Endometrium (tissue), 2 donors: ENCODE data around the gene UBXN10.

ENCODE experiments used
- FAIRE-seq: peaks from 2 replicates; lab custom pipeline; 2012; peaks lifted over from hg19 to GRCh38; lab: Jason Lieb, UNC
- donor health status: control.
- donor health status: control.

The UBXN10 gene

DNA sequence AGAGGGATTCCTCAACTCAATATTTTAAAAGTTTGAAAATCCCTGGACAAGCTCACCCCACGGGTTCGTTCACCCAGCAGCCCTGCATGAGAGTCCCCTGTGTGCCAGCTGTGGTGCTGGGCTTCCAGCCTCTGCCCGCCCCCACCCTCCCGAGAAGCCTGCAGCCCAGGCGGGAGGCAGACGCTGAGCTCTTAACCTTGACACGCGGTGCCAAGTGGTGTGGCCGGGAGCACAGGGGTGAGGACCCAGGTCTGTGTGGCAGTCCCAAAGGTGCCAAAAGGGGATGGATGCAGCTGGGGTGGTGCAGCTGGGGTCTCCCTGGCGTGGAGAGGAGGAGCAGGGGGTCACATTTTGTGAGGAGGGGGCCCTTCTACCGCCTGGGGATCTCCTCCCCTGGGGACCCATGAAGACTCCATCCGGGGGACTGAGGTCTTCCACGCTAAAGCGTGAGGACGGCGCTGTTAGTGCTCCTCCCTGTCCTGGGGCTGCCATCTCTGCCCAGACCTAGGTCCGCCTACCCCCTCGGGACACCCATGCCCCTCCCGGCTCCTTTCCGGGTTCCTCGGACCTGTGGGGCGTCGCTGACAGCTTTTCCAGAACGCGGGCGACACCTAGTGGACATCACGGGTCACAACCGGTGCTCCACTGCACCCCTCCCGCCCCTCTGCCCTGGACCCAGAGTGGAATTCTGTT is 33.8 kb upstream of the UBXN10 start:
- no peak for FAIRE-seq

DNA sequence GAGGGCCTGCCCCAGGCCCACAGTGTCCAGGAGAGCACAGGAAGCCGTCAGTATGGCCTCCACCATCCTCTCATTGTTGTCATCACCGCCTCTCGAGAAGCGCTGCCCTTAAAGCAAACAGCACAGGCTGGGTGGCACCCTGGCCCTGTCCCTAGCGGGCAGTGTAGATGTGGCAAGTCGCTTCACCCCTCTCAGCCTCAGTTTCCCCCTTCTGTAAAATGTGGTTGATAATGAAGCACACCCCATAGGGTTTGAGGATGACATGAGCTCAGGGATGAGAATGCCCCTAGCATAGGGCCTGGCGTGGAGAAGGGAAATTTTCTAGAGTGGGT is 33.3 kb upstream of the UBXN10 start:
- FAIRE-seq = no peak

DNA sequence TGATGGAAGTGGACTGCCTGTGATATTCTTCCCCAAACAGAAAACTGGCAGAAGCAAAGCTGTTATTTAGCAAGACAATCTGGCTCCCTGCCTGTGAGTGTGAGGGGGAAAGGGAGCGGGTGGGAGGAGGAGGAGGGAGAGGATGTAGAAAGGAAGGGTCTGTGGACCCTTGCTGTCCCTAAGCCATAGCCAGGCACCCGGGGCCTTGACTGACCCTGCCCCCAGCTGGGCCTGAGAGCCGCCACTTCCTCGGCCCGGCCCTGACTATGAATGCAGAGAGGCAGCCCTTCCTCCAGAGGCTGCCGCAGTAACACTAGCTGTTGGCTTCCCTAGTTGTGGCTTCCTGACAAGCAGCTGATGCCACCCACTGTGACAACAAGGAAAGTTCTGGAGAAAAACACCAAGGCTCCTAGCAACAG is 32.9 kb upstream of the UBXN10 start:
- no peak for FAIRE-seq

DNA sequence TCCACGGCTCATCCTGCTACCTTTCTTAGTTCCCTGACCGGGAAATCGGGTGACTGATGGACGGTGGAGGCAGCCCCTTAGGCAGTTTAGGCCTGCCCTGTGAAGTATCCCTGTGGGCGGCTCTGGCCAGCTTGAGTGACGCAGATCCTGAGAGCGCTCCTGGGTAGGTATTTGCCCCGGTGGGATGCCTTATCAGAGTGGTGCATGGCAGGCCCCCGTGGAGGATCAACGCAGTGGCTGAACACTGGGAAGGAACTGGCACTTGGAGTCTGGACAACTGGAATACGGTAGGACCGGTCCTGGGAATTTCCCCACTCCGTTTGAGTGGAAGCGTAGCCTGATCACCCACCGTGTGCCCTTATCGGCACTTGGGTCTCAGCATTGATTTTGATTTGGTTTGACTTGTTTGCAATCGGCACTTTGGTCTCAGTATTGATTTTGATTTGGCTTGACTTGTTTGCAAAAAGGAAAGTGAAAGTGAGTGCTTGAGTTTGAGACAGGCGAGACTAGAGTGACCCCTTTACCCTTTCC is 31.5 kb upstream of the UBXN10 start:
- FAIRE-seq = no peak

DNA sequence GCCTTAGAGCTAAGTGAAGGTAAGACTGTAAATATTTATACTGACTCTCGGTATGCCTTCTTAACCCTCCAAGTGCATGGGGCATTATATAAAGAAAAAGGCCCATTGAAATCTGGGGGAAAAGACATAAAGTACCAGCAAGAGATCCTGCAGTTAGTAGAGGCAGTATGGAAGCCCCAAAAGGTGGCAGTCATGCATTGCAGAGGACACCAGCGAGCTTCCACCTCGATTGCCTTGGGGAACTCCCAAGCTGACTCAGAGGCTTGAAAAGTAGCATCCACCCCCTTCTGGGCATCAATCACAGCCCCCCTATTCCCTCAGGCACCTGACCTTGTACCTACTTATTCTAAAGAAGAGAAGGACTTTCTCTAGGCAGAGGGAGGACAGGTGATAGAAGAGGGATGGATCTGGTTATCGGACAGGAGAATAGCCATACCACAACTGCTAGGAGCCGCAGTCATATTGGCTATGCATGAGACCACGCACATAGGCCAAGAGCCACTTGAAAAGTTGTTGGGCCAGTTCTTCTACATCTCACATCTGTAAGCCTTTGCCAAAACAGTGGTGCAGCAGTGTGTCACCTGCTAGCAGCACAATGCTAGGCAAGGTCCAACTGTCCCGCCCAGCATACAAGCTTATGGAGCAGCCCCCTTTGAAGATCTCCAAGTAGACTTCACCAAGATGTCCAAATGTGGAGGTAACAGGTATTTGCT is 27.4 kb upstream of the UBXN10 start:
- FAIRE-seq = no peak

DNA sequence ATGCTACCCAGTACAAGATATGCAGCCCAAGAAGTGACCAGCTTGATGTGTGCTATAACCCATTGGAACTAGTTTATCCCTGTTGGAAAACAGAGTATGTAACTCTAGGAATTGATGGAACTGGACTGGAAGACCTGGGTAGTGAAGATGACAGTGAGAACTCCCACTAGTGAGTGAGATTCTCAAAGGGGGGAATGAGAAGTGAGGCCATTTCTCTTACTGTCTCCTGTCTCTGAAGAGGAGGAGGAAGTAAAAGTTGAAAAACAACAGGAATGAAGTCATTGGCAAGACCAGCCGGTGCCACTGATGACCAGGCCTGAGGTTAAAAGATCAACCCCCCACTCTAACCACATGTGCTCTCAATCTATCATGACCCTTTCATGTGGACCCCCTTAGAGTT is 25.9 kb upstream of the UBXN10 start:
- no peak for FAIRE-seq

DNA sequence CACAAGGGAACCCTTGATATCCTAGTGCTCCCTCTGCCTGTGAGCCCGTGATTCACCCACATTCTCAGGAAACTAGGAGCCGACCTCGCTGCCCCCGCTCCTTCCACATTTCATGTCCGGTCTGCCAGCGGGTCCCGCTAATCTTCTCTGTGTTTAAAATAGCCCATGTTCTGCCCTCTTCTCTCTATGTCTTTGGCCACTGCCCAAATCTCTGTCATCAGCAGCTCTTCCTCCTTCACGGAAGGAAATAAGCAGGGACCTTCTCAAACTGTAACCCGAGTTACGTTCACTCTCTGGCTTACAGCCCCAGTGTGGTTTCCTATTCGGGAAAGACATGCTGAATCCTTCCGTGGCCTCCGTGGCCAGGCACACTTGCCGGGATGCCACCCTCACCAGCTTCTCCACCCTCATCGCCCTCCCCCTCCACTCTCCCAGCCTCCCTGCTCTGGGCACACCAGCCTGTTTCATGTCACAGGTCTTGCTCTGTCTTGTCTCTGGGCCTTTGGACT is 21.1 kb upstream of the UBXN10 start:
- no peak for FAIRE-seq

DNA sequence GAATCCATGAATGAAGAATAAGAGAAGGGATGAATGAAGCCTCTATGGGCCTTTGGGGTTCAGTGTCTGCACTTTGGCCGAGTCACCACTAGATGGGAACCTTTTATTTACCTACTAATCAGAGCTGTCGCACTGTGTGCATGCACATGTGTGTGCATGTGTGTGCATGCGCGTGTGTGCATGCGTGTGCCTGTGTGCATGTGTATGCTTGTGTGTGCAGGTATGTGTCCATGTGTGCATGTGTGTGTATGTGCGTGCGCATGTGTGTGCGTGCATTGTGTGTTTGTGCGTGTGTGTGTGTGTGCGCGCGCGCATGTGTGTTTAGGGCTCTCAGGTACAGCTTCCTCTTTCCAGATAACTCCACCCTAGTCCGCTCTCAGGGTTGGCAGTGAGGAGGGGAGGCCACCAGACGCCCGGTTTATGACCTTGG is 20.4 kb upstream of the UBXN10 start:
- no peak for FAIRE-seq

DNA sequence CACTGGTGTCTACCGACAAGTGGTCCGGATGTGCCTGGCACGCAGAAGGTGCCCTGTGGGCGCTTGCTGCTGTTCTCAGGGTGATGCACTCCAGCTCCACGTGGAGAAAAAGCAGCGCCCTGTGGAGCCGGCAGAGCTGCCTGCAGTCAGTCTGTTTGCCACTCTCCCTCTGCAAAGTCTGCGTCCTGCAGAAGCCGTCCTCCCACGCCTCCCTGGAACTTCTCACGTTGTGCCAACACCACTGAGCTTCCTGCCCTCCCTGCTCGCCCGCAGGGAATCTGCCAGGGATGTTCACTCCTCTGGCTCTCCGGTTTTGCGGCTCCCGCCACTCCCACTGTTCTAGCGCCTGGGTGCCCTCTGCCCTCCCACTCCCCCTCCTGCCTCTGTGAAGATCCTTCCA is 19.8 kb upstream of the UBXN10 start:
- no peak for FAIRE-seq

DNA sequence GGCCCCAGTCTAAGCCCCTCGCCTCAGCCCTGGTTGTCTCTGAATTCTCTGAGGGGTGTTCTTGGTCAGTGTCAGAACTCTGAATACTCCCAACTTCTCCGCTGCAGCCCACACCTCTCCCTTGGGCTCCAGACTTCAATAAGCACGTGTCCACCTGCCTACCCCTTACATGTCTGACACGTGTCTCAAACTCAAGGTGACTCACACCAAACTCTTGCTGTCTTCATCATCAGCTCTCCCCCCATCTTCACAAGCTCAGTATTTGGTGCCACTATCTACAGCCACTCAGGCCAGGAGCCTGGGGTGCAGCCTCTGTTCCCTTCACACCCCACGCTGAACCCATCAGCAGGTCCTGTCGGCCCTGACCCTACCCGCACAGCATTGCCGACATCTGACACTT is 18.8 kb upstream of the UBXN10 start:
- FAIRE-seq = no peak

DNA sequence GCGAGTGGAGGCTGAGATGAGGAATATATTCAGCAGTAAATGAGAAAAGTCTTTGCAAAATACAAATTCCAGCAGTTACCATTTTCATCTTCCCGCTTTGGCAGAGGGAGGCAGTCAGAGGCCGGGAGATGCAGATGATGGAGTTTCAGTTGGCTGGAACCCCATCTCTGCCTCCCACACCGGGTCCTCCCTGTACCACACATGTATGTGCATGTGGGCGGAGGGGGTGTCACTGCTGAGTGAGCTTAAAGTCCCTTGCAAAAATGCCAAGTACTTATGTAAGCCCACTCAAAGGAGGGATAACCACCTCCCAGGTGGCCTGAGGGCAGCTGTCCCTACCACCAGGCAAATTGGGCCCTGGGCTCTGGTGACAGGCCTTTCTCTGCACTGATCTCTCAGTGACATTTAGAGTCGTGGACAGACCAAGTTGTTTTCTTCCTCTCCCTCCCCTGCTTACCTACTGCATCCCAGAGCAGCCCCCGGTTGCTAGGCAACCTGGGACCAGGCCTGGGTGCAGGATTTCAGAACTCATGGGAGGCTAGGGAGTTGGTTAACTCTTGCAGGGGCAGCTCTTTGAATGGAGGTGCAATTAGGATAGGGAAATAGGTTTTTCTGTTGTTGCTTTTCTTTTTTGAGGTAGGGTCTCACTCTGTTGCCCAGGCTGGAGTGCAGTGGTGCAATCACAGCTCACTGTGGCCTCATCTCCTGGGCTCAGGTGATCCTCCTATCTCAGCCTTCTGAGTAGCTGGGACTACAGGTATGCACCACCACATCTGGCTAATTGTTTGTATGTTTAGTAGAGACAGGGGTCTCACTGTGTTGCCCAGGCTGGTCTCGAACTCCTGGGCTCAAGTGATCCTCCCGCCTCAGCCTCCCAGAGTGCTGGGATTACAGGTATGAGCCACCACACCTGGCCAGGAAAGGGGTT is 17.1 kb upstream of the UBXN10 start:
- FAIRE-seq = no peak

DNA sequence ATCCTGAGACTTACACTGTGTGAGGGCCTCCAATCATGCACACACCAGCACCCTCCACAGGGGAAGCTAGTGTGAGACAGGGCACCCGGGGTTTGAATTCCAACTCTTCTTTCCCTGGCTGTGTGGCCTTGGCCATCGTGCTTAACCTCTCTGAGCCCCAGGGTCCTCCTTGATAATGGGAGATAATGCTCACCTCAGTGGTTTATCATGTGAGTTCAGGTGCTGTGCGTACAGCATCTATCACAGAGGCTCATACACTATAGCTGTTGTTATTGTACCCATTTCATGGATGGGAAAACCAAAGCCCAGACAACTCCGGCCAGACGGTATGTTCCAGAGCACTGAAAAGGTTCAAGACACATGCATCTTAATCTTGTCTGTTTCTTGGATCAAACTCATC is 16.0 kb upstream of the UBXN10 start:
- no peak for FAIRE-seq

DNA sequence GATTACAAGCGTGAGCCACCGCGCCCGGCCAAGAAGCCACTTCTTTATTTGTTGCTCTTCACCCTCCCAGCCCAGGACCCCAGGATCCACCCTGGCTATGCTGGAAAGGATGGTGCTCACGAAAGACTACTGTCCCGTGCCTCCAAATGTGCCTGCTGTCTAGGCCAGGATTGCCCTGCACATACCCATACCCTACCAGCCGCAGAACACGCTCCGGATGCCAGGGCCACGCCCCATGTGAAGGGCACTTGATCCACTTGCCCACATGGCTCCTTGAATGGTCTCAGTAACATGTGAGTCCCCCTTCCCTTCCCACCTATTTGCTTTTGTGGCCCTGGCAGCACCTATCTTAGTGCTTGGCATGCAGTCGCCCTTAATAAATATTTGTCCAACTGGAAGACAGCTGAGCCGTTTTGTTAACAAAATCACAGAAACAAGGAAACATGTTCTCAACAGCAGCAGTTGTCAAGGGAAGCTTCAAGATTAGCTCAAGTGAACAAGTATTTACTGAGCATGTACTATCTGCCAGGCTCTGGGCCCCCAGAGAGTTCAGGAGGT is 13.8 kb upstream of the UBXN10 start:
- FAIRE-seq = no peak

DNA sequence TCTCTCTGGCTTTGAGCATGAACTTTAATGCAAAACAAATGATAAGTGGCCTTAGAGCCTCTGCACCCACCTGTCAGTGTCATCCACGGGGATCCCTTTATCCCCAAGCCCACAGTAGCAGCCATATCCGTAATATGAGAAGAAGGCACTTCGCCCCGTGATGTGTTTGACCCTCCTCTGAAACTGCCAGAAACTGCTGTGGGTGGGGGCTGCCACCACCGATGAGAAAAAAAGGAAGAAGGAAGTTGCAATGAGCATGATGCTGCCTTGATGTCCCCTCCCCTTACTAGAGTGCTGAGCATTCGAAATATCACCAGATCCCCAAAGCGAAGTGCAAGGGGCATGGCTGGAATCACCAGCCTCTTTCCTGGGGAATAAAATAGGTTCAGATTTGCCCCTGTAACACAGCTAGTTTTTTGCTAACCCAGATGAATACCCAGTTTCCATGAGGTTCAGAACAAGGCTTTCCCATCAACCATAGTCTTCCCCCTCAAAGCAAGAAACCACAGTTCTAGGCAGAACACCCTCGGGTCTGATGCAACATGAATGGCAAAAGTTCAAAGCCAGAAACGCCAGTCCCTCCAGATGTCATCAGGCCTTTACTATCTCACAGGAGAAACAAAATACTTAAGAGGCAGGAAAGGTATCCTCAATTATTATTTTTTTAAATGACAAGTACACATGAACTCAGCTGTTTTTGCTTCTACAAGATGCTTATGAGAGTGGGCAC is 10.8 kb upstream of the UBXN10 start:
- no peak for FAIRE-seq

DNA sequence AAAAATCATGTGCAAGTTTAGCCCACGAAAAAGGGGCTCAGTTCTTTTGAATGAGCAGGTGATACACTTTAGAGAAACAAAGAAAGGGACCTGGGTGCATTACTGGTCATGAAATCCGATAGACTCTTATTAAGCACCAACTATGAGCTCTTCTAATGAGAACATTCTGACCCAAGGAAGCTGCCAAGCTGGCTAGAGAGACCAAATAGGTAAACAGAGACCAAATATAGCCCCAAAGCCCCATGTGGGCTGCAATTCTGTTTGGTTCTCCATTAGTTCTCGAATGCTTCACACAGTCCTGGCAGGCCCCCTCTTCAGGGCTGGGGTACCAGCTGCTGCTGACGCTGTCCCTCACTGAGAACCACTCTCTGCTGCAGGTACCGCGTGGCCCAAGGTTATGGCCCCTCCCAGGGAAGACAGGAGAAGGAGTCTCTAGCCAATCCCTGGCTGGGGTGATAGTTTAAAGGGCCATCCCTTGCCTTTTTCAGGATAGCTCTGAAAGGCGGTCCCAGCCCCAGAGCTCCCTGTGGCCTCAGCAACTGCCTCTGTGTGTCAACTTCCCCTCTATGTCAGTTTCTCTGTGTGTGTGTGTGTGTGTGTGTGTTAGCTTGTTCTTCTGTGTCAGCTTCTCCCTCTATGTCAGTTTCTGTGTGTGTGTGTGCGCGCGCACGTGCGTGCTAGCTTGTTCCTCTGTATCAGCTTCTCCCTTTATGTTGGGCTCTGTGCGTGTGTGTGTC is 7.1 kb upstream of the UBXN10 start:
- FAIRE-seq = no peak

DNA sequence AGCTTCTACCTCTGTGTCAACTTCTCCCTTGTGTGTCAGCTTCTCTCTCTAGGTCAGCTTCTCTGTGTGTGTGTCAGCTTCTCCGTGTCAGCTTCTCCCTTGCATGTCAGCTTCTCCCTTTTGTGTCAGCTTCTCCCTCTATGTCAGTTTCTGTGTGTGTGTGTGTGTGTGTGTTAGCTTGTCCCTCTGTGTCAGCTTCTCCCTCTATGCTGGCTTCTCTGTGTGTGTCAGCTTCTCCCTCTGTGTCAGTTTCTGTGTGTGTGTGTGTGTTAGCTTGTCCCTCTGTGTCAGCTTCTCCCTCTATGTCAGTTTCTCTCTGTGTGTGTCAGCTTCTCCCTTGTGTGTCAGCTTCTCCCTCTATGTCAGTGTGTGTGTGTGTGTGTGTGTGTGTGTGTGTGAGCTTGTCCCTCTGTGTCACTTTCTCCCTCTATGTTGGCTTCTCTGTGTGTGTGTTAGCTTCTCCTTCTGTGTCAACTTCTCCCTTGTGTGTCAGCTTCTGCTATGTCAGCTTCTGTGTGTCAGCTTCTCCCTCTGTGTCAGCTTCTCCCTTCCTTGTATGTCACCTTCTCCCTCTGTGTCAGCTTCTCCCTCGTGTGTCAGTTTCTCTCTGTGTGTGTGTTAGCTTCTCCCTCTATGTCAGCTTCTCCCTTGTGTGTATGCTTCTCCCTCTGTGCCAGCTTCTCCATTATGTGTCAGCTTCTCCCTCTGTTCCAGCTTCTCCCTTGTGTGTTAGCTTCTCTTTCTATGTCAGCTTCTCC is 6.3 kb upstream of the UBXN10 start:
- FAIRE-seq = no peak

DNA sequence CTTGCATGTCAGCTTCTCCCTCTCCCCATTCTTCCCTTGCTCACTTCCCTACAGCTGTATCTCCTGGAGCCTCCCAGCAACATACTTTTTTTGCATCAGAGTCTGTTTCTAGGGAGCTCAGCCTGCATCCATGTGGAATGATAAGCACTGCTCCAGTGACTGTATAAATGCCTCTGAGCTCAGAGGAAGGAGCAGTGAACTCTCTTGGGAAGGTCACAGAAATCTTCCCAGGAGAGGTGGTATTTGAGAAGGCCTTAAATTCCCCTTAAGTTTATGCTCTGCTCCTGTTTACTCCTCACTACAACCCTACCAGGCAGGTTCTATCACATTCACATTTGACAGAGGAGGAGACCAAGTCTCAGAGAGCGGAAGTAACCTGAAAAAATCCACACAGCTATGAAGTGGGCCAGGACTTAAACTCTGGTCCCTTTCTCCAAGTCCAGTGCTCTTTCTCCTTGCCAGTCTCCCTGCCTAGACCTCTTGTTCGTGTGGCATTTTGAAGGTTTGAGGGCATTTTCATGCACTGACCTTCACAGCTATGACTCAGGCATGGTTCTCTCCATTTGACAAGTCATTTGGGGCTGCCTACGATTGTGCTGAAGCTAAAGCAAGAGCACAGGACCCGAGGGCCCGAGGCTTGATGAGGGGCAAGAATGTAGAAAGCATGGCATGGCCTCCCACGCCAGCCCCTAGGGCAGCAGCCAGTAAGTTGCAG is 5.6 kb upstream of the UBXN10 start:
- no peak for FAIRE-seq

DNA sequence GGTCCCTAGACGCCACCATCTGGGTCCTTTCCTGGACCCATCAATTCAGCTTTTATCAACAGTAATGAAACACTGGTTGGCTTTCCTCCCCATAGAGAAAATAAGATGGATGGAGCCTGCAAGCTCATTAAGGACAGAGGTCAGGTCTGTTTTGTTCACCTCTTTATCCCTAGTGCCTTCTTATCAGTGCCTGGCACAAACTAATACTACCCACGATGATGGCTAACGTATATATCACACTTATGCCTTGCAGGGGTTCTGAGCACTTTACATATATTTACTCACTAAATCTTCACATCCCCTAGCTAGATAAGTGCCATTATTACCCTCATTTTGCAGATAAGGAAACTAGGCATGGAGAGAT is 5.1 kb upstream of the UBXN10 start:
- FAIRE-seq = no peak

DNA sequence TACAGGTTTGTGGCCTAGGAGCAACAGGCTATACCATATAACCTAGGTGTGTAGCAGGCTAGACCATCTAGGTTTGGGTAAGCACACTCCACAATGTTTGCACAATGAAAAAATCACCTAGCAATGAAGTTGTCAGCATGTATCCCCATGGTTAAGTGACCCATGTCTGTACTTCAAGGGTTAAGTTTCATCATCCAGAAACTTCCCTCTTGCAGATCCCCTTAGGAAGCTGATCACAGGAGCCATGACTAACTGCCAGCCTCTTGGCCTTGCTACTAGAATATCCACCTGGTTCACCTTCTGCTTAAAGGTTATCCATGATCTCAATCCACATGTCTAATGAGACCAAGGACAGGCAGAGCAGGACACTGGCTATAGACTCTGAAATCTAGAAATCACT is 3.5 kb upstream of the UBXN10 start:
- FAIRE-seq = no peak

DNA sequence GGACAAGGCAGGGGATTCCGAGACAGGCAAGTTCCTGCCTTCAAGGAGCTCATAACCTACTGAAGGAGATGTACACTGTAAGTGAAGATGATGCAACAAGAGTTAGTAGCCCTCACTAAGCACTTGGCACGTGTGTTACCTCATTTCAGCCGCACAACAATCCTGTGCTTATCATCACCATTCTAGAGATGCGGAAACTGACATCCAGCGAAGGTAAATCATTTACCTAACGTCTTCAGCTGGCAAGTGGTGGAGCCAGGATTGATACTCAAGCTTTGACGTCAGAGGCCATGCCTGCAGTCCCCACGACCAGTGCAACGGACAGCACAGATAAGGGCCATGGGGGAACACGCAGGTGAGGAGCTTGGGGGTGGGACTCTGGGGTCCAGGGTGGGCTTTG is 2.9 kb upstream of the UBXN10 start:
- no peak for FAIRE-seq
